GM21723 (cell line): ENCODE data around the gene GLIS2.

Experiments used
- ATAC-seq: cut with Tn5 transposase; IDR thresholded peaks from one replicate; pipeline ENCODE4 v1.9.1; 2021; ENCODE audit warnings: mild to moderate bottlenecking, moderate library complexity; ENCODE audit not compliant: unreplicated experiment

Gene GLIS2

GRCh38 chr16:4350365-4350786 is 34.5 kb downstream of the GLIS2 start:
- ATAC-seq, result no peak

GRCh38 chr16:4350787-4351659 is 35.2 kb downstream of the GLIS2 start, which contains the start of gene PAM16:
Gene PAM16, minus strand, starts transcription at chr16:4351321. Its CDS starts 87 bp downstream, at chr16:4351234.
- peak; percentile 81 for ATAC-seq

GRCh38 chr16:4351880-4352279 is 36.0 kb downstream of the GLIS2 start:
- no peak for ATAC-seq

- ATAC-seq, result no peak
These were observed 37.0 kb downstream of the GLIS2 start for GRCh38 chr16:4352843-4353242.

GRCh38 chr16:4353675-4354074 is 37.8 kb downstream of the GLIS2 start:
- no peak for ATAC-seq

- ATAC-seq, result no peak
These were observed 38.9 kb downstream of the GLIS2 start for GRCh38 chr16:4354512-4355409.

- no peak for ATAC-seq
These were observed 41.0 kb downstream of the GLIS2 start for GRCh38 chr16:4356820-4357219.

- no peak for ATAC-seq
These were observed 42.4 kb downstream of the GLIS2 start for GRCh38 chr16:4358236-4358635.

- no peak for ATAC-seq
These were observed 43.1 kb downstream of the GLIS2 start for GRCh38 chr16:4358831-4359561.

GRCh38 chr16:4359914-4360313 is 44.0 kb downstream of the GLIS2 start:
- ATAC-seq, result no peak

- no peak for ATAC-seq
These were observed 44.7 kb downstream of the GLIS2 start for GRCh38 chr16:4360538-4361021.

GRCh38 chr16:4361033-4361943 is 45.4 kb downstream of the GLIS2 start:
- no peak for ATAC-seq

- no peak for ATAC-seq
These were observed 46.1 kb downstream of the GLIS2 start for GRCh38 chr16:4361944-4362311.

GRCh38 chr16:4362476-4363135 is 46.7 kb downstream of the GLIS2 start:
- ATAC-seq, result no peak

GRCh38 chr16:4364196-4365013 is 48.5 kb downstream of the GLIS2 start:
- ATAC-seq, result no peak

- ATAC-seq, result peak; percentile 61
These were observed 49.1 kb downstream of the GLIS2 start for GRCh38 chr16:4365014-4365406.

- no peak for ATAC-seq
These were observed 49.7 kb downstream of the GLIS2 start for GRCh38 chr16:4365615-4366014.

GRCh38 chr16:4366016-4366415 is 50.1 kb downstream of the GLIS2 start:
- ATAC-seq, result no peak
